ENCODE results near the gene DTX4. TPM values are rescaled to one million over a fixed set of nuclear protein-coding genes. Genes with fewer than 3 reads are reported as not detected.
A peak's percentile ranks its signal among the peaks of the same experiment; 100 is the strongest.

The DTX4 gene
- total RNA-seq, 6 donors from 2014 or later: 33.4 to 58.7 (median 48.5) TPM

GRCh38 chr11:59224351-59224928, 52.5 kb downstream of the DTX4 start:
- Histone ChIP-seq H3K27ac (peak overlapping the region; percentile 56 to 79 (median 70)), H3K36me3 (no peaks in the 10 kb centered on the region), H3K9me3 (no peaks in the 10 kb centered on the region), H3K4me3 (no peak overlapping the region), H3K27me3 (no peaks in the 10 kb centered on the region), H3K4me1 (peaks cover 13 to 35% (median 22%) of the 10 kb centered on the region in 4 donors)
- peak in 1 of 2 donors; percentile 63 for TF ChIP-seq POLR2AphosphoS5 (IDR thresholded peaks at IDR 0.05)
- peak in 1 of 4 donors; percentile 40 for TF ChIP-seq POLR2A (IDR thresholded peaks at IDR 0.05)
- TF ChIP-seq EP300 (IDR thresholded peaks at IDR 0.05): peak in 1 of 4 donors; percentile 48
- no peak for TF ChIP-seq CTCF (IDR thresholded peaks at IDR 0.05)
- no peak for DNase-seq
- ATAC-seq (ENCODE audit: low FRiP score in 2 of 2): peak; percentile 70 to 78
- whole genome bisulfite sequencing, 2 donors: 20 to 23% methylated on average over 4 of the region's 4 CpGs

GRCh38 chr11:59225017-59225416, 53.1 kb downstream of the DTX4 start:
- DNase-seq (no peak), ATAC-seq (ENCODE audit: low FRiP score in 2 of 2) (no peak)
- 66 to 80% methylated on average over 1 of the region's 1 CpG for WGBS, 2 donors
- H3K9me3 ChIP-seq: no peaks in the 10 kb centered on the region
- TF ChIP-seq POLR2AphosphoS5 (IDR thresholded peaks at IDR 0.05) (no peak), POLR2A (IDR thresholded peaks at IDR 0.05) (no peak), EP300 (IDR thresholded peaks at IDR 0.05) (no peak), CTCF (IDR thresholded peaks at IDR 0.05) (no peak)
- no peaks in the 10 kb centered on the region for H3K27me3 ChIP-seq
- peaks cover 13 to 35% (median 22%) of the 10 kb centered on the region in 4 donors for H3K4me1 ChIP-seq
- no peak overlapping the region for H3K4me3 ChIP-seq
- H3K27ac ChIP-seq: peak overlapping the region in 3 of 4 donors; percentile 56 to 79 (median 70)
- H3K36me3 ChIP-seq: no peaks in the 10 kb centered on the region

- no peak for DNase-seq
Measured at GRCh38 chr11:59226396-59226795, 54.5 kb downstream of the DTX4 start.

GRCh38 chr11:59240322-59240721, 68.4 kb downstream of the DTX4 start:
- no peak overlapping the region for H3K27ac ChIP-seq
- TF ChIP-seq POLR2AphosphoS5 (IDR thresholded peaks at IDR 0.05): no peak
- TF ChIP-seq EP300 (IDR thresholded peaks at IDR 0.05): no peak
- no peak for TF ChIP-seq CTCF (IDR thresholded peaks at IDR 0.05)
- no peak for TF ChIP-seq POLR2A (IDR thresholded peaks at IDR 0.05)
- DNase-seq (no peak), ATAC-seq (ENCODE audit: low FRiP score in 2 of 2) (no peak)
- H3K4me3 ChIP-seq: no peak overlapping the region
- no peaks in the 10 kb centered on the region for H3K4me1 ChIP-seq
- H3K9me3 ChIP-seq: no peaks in the 10 kb centered on the region
- no peaks in the 10 kb centered on the region for H3K27me3 ChIP-seq
- H3K36me3 ChIP-seq: no peaks in the 10 kb centered on the region

More at GRCh38 chr11:59226396-59226795, 54.5 kb downstream of the DTX4 start:
- no peaks in the 10 kb centered on the region for H3K36me3 ChIP-seq
- no peak for TF ChIP-seq EP300 (IDR thresholded peaks at IDR 0.05)
- TF ChIP-seq POLR2A (IDR thresholded peaks at IDR 0.05): no peak
- TF ChIP-seq POLR2AphosphoS5 (IDR thresholded peaks at IDR 0.05): no peak
- no peak for TF ChIP-seq CTCF (IDR thresholded peaks at IDR 0.05)
- 48 to 65% methylated on average over 2 of the region's 2 CpGs for WGBS, 2 donors
- H3K4me3 ChIP-seq: no peak overlapping the region
- H3K27ac ChIP-seq: no peak overlapping the region
- no peaks in the 10 kb centered on the region for H3K9me3 ChIP-seq
- peaks cover 13 to 35% (median 22%) of the 10 kb centered on the region in 4 donors for H3K4me1 ChIP-seq
- H3K27me3 ChIP-seq: no peaks in the 10 kb centered on the region
- ATAC-seq (ENCODE audit: low FRiP score in 2 of 2): no peak

- Histone ChIP-seq H3K27me3 (no peaks in the 10 kb centered on the region), H3K36me3 (no peaks in the 10 kb centered on the region), H3K27ac (no peak overlapping the region), H3K9me3 (no peaks in the 10 kb centered on the region), H3K4me1 (peaks cover 16 to 21% (median 19%) of the 10 kb centered on the region in 4 donors), H3K4me3 (no peak overlapping the region)
- 84 to 87% methylated on average over 1 of the region's 1 CpG for WGBS, 2 donors
- TF ChIP-seq EP300 (IDR thresholded peaks at IDR 0.05) (no peak), CTCF (IDR thresholded peaks at IDR 0.05) (no peak), POLR2AphosphoS5 (IDR thresholded peaks at IDR 0.05) (no peak), POLR2A (IDR thresholded peaks at IDR 0.05) (no peak)
- DNase-seq: no peak
- ATAC-seq (ENCODE audit: low FRiP score in 2 of 2): no peak
Measured at GRCh38 chr11:59243633-59244032, 71.7 kb downstream of the DTX4 start.

Measured in upper lobe of left lung (tissue), 6 donors.